OCI-LY7 (cell line): Measurements from ENCODE around the gene DGKD. TPM values are rescaled to one million over a fixed set of nuclear protein-coding genes. Genes with fewer than 3 reads are reported as not detected.

Experiments used
- BruUV-seq: library from RNA; stranded (reverse); fragments of 400-500 nt; replicated peaks from 2 replicates; lab custom pipeline; 2021; lab: Mats Ljungman, UMichigan
- CTCF ChIA-PET: fragments of 300-600 bp; sonication (Branson Sonifier 250); formaldehyde crosslinking; loops from one replicate; lab custom pipeline; 2022; ENCODE audit warnings: antibody characterized with exemption; ENCODE audit not compliant: unreplicated experiment; lab: Charles Lee
- POLR2A ChIA-PET: fragments of 300-600 bp; sonication (Branson Sonifier 250); formaldehyde crosslinking; loops from one replicate; lab custom pipeline; 2022; ENCODE audit warnings: antibody characterized with exemption; lab: Charles Lee
- DNase-seq: peaks from one replicate; pipeline ENCODE4 v3.0.0-alpha.2; 2015; ENCODE audit warnings: low spot score
- H2AFZ ChIP-seq: fragments of 200-600 bp; sonication (generic), shearing (Covaris generic); 2 replicates; pipeline ENCODE4 v1.6.1; 2014; ENCODE audit warnings: mild to moderate bottlenecking, antibody characterized with exemption, low read length, moderate library complexity
- H3K27ac ChIP-seq: fragments of 200-600 bp; sonication (generic); 2 replicates; pipeline ENCODE4 v1.5.1; 2014; ENCODE audit warnings: mixed run types, low read depth, mild to moderate bottlenecking, moderate library complexity, low read length, inconsistent platforms; ENCODE audit not compliant: poor library complexity, severe bottlenecking
- H3K36me3 ChIP-seq: fragments of 200-600 bp; sonication (generic); 2 replicates; pipeline ENCODE4 v1.6.1; 2014; ENCODE audit warnings: mild to moderate bottlenecking, antibody characterized with exemption, low read length, moderate library complexity, mixed read lengths; ENCODE audit not compliant: insufficient read depth
- H3K4me1 ChIP-seq: fragments of 200-600 bp; sonication (generic); 2 replicates; pipeline ENCODE4 v1.5.1; 2014; ENCODE audit warnings: mild to moderate bottlenecking, low read length; ENCODE audit not compliant: insufficient read depth, poor library complexity, severe bottlenecking
- H3K4me2 ChIP-seq: fragments of 200-600 bp; sonication (generic); 2 replicates; pipeline ENCODE4 v1.6.1; 2014; ENCODE audit warnings: mild to moderate bottlenecking, low read length
- H3K4me3 ChIP-seq: fragments of 200-600 bp; sonication (generic); 2 replicates; pipeline ENCODE4 v1.5.1; 2014; ENCODE audit warnings: mild to moderate bottlenecking, low read depth, low read length; ENCODE audit not compliant: poor library complexity, severe bottlenecking
- H3K79me2 ChIP-seq: fragments of 200-600 bp; sonication (generic); 2 replicates; pipeline ENCODE4 v1.6.1; 2016; ENCODE audit warnings: low read depth, mild to moderate bottlenecking, low read length, moderate library complexity, mixed read lengths; ENCODE audit not compliant: insufficient read depth
- H3K9me2 ChIP-seq: fragments of 200-600 bp; sonication (generic); 2 replicates; pipeline ENCODE4 v1.6.1; 2016; ENCODE audit warnings: mild to moderate bottlenecking, low read length, mixed read lengths; ENCODE audit not compliant: insufficient read depth
- H3K9me3 ChIP-seq: fragments of 200-600 bp; sonication (generic); 2 replicates; pipeline ENCODE4 v1.6.1; 2014; ENCODE audit warnings: mild to moderate bottlenecking, mixed run types, low read length, mixed read lengths
- H4K20me1 ChIP-seq: fragments of 200-600 bp; sonication (generic); 2 replicates; pipeline ENCODE4 v1.6.1; 2014; ENCODE audit warnings: mild to moderate bottlenecking, antibody characterized with exemption, low read length, moderate library complexity, mixed read lengths; ENCODE audit not compliant: insufficient read depth
- EZH2phosphoT487 ChIP-seq: fragments of 200-600 bp; sonication (generic); IDR thresholded peaks from 2 replicates; pipeline ENCODE4 v1.6.1; 2018; ENCODE audit warnings: low read depth, borderline replicate concordance, mild to moderate bottlenecking, mixed run types, antibody characterized with exemption, low read length, moderate library complexity, mixed read lengths
- intact Hi-C: fragments of 100-400 bp; cut with micrococcal nuclease; formaldehyde crosslinking; loops from one replicate; pipeline ENCODE4 v1.10.0; 2022; ENCODE audit not compliant: unreplicated experiment
- total RNA-seq, 2 experiments: library from RNA; depleted of rRNA in 1 of 2; stranded (reverse); fragments of >200 nt in 1 of 2; shearing (Covaris generic) in 1 of 2; gene quantifications; 2 replicates each; pipeline ENCODE4 v1.2.3, GENCODE V29; 2014 to 2022
- TF ChIP-seq, protein P1 (sequence below): fragments of 200-600 bp; sonication (generic); conservative IDR thresholded peaks from 2 replicates; pipeline ENCODE4 v1.5.1; 2014; ENCODE audit warnings: mild to moderate bottlenecking, antibody characterized with exemption, low read length, moderate library complexity, mixed read lengths

The DGKD gene
- total RNA-seq, 2 experiments from 2014 or later: 62.9 to 271 TPM

DNA sequence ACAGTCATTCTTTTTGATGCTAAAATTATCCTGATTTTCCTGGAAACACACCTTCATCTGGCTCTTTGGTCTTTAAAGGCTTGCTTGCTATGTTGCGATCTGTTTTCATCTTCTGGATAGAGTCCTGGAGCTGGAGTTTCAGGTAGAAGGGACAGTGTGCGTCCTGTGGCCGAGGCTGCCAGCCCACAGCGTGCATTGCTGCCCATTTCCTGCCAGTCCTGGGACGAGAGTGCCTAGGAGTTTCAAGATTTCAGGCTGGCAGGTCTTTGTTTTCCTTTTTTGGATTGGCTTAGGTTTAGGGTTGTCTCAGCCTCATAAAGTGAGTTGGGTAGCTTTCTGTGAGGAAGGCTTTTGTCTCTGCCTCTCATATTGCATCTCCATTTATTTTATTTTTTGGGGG, 14.5 kb downstream of the DGKD start:
- no TSS peak for BruUV-seq
- Histone ChIP-seq H3K36me3 (peaks cover 81% of the 10 kb centered on the region), H4K20me1 (no peaks in the 10 kb centered on the region), H2AFZ (no peak overlapping the region), H3K4me3 (no peak overlapping the region), H3K9me3 (peaks cover 20% of the 10 kb centered on the region; the same call in 1 of the 2 replicates), H3K79me2 (peaks cover 94% of the 10 kb centered on the region), H3K4me1 (peaks cover 95% of the 10 kb centered on the region), H3K9me2 (no peaks in the 10 kb centered on the region), H3K4me2 (peak overlapping the region; percentile 12; the same call in 1 of the 2 replicates), H3K27ac (no peak overlapping the region)
- intact Hi-C loops: no loop called here
- ChIA-PET CTCF (no interaction called here), POLR2A (interaction anchor here (1.0 kb wide), 1 partner anchor 16 kb away, joined by 3 read pairs; no protein-coding TSS in a partner anchor)
- no peak for DNase-seq
- TF ChIP-seq, protein P1, sequence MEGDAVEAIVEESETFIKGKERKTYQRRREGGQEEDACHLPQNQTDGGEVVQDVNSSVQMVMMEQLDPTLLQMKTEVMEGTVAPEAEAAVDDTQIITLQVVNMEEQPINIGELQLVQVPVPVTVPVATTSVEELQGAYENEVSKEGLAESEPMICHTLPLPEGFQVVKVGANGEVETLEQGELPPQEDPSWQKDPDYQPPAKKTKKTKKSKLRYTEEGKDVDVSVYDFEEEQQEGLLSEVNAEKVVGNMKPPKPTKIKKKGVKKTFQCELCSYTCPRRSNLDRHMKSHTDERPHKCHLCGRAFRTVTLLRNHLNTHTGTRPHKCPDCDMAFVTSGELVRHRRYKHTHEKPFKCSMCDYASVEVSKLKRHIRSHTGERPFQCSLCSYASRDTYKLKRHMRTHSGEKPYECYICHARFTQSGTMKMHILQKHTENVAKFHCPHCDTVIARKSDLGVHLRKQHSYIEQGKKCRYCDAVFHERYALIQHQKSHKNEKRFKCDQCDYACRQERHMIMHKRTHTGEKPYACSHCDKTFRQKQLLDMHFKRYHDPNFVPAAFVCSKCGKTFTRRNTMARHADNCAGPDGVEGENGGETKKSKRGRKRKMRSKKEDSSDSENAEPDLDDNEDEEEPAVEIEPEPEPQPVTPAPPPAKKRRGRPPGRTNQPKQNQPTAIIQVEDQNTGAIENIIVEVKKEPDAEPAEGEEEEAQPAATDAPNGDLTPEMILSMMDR: no peak
- TF ChIP-seq EZH2phosphoT487: no peak

DNA sequence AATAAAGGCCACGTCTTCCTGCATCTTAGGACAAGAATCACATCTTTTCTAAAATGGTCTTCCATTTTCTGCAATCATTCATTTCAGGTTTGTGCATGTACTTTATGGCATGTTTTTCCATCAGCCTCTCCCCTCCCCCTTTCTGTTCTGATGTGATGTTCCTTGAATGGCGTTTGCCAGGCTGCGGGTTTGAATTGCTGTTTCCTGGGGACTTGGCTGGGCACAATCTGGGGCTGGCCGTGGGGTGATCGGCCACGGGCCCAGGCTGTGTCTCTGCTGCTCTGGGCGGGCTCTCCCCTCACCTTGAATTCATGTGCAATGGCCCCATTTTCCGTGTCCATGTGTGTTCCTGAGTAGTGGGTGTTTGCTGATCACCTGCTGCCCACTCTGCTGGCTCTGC, 15.2 kb downstream of the DGKD start:
- Histone ChIP-seq H2AFZ (no peak overlapping the region), H3K9me3 (peaks cover 13% of the 10 kb centered on the region; the same call in 1 of the 2 replicates), H3K27ac (peak overlapping the region; percentile 4), H3K4me1 (peaks cover 95% of the 10 kb centered on the region), H3K36me3 (peaks cover 78% of the 10 kb centered on the region), H3K9me2 (no peaks in the 10 kb centered on the region), H3K4me2 (peak overlapping the region; percentile 19; the same call in 1 of the 2 replicates), H4K20me1 (no peaks in the 10 kb centered on the region), H3K79me2 (peaks cover 91% of the 10 kb centered on the region), H3K4me3 (no peak overlapping the region)
- no peak for DNase-seq
- intact Hi-C loops: no loop called here
- POLR2A ChIA-PET: interaction anchor here (1.0 kb wide), 1 partner anchor 15 kb away, joined by 3 read pairs; no protein-coding TSS in a partner anchor
- TF ChIP-seq EZH2phosphoT487: no peak
- TF ChIP-seq, protein P1: no peak
- no TSS peak for BruUV-seq
- CTCF ChIA-PET: no interaction called here
